LNCaP clone FGC (cell line): ENCODE measurements around the gene ABHD2.

Experiments used
- DNase-seq: peaks from one replicate; pipeline ENCODE4 v3.0.0-alpha.2; 2011; ENCODE audit warnings: low read depth
- H3K4me3 ChIP-seq: 2 replicates; pipeline ENCODE4 v1.5.1; 2011; ENCODE audit warnings: mild to moderate bottlenecking, low read depth, low read length, control low read depth
- TF ChIP-seq, protein P1 (sequence below): IDR thresholded peaks from 2 replicates; pipeline ENCODE4 v1.5.1; 2012; ENCODE audit warnings: mild to moderate bottlenecking; ENCODE audit not compliant: control insufficient read depth, insufficient read depth; ENCODE audit errors: extremely low read depth

ABHD2 gene

DNA sequence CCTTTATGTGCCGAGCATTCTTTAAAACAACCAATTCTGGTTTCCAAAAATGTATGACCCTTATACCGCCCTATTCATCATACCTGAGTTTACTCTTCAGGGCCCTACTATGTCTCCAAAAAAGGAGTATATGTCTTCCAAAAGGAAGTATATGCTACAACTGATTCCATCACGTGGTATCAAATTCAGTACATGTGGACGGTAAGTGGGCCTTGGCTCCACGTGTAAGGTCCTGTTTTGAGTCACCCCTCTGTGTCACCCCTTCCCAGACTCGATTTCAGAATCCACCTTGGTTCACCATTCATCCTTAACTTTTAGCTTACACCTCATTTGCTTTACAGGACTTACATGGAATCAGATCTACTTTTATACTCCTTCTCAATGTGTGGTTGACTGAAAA, 37.8 kb downstream of the ABHD2 start:
- TF ChIP-seq, protein P1, sequence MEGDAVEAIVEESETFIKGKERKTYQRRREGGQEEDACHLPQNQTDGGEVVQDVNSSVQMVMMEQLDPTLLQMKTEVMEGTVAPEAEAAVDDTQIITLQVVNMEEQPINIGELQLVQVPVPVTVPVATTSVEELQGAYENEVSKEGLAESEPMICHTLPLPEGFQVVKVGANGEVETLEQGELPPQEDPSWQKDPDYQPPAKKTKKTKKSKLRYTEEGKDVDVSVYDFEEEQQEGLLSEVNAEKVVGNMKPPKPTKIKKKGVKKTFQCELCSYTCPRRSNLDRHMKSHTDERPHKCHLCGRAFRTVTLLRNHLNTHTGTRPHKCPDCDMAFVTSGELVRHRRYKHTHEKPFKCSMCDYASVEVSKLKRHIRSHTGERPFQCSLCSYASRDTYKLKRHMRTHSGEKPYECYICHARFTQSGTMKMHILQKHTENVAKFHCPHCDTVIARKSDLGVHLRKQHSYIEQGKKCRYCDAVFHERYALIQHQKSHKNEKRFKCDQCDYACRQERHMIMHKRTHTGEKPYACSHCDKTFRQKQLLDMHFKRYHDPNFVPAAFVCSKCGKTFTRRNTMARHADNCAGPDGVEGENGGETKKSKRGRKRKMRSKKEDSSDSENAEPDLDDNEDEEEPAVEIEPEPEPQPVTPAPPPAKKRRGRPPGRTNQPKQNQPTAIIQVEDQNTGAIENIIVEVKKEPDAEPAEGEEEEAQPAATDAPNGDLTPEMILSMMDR = no peak
- no peak overlapping the region for H3K4me3 ChIP-seq
- no peak for DNase-seq

DNA sequence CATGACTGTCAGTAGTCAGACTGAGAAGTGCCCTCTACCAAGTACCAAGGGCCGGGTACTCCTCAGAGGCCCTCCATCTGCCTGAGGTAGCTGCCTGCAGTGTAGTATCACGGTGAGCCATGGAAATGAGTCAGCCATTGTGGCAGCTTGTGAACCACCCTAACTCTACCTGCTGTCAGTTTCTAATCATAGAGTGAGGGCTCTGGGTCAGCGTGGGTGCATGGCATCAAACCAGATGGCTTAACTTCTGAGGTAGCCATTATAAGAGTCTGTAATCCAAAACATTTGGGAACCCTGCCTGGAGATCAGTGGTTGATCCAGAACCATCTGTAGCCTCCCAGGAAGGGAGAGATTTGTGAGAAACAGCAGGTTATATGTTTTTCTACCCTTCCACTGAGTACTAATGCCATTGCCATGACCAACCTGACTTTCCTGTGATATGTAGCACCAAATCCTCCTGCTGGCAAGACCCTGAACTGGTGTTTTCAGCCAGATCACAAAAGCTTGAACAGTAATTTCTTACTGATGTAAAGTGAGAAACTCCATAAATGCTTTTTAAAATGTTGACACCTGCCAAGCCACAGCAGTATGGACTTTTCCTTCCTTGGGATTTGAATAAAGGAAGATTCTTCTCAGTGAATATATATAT, 38.9 kb downstream of the ABHD2 start:
- TF ChIP-seq, protein P1 = no peak
- no peak for DNase-seq

DNA sequence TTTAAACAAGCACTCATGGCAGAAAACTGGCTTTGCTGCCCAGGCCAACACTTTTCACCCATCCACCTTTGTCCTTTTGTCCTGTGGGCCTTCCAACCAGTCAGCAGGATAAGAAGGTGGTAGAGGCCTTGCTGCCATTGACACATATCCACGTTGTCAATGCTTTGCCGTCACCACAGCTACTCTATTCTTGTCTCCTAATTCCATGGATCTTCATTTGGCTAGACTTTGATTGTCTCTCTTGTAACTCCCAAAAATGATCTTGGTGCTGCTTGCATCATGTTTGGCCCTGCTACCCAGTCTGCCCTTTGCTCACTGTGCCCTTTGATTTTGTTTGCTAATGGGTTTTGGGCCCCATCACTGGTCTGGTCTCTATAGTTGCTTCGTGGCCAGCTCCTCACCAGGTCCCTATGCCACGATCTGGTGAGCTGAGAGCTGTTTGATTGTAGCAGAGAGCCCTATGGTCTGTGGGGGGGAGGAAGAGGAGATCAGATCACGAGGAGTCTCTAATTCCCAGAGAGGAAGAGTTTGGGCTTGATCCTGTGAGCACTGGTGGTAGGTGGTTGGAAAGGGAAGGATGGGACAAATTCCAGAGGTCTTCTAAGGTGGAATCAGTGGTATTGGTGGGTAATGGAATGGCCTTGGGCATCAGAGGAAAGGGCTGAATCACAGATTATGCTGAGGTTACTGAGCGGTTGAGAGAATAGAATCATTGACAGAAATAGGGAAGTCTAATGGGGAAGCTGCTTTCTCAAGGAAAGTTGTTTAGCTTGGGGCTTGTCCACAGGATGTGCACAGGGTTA, 40.3 kb downstream of the ABHD2 start:
- DNase-seq = no peak
- H3K4me3 ChIP-seq = no peak overlapping the region
- TF ChIP-seq, protein P1 = no peak

More for the DNA sequence above, 38.9 kb downstream of the ABHD2 start:
- H3K4me3 ChIP-seq = no peak overlapping the region

DNA sequence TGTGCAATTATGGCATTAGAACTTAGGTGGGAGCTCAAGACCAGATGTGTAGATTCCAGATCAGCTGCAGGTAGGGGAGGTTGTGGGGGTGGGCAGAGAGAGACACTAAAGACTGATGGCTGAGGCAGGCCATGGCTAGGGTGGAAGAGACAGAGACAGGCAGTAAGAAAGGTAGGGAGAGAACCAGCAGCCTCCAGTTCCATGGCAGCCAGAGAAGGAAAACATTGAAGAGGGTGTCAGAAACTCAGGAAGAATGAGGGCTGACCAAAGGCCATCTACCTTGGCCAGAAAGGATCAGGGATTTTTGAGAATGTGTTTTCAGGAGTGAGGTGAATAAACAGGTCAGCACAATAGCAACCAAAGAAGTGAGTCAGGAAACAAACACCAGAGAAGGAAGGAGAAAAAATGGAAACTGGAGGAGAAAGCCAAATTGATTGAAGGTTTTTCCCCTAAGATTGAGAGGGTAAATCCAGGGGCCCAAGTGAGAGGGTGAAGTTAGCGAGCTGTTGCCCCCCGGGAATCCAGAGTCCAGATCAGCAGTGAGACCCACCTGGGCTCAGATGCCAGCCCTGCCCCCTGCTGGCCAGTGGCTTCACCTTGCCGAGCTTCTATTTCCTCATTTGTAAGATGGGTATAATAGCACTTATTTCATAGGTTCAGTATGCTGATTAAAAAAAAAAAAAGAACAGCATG, 41.0 kb downstream of the ABHD2 start:
- DNase-seq = peak; percentile 58
- H3K4me3 ChIP-seq = no peak overlapping the region
- TF ChIP-seq, protein P1 = peak; percentile 75

DNA sequence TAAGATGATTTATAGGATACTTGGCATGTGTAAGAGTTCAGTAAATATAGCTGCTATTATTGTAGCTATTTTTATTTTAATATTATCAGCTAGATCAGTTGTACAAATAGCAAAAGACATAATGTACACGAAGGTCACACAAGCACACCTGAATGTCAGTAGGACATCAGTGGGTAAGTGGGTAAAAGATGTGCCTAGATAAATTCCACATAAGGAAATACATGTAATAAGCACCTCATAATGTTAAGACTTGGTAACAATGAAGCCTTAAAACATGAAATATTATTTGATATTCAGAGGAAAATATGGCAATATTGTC, 41.5 kb downstream of the ABHD2 start:
- TF ChIP-seq, protein P1 = no peak
- H3K4me3 ChIP-seq = no peak overlapping the region
- DNase-seq = peak; percentile 97

DNA sequence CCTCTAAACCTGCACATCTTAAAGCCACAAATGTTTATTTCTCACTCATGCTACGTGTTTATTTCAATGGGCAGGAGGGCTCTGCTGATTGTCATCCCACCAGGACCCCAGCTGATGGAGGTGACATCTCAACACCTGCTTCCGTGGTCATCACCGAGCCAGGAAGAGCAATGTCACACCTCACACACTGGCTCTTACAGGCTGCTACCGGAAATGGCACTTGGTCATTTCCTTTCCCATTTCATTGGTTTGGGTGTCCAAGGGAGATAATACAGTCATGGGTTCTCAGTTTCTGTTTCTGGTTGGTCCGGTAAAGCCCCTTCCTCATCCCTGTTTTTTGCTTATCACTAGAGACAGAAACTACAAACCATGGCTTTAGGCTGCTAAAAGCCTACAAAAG, 41.9 kb downstream of the ABHD2 start:
- peak; percentile 59 for DNase-seq
- H3K4me3 ChIP-seq = no peak overlapping the region
- TF ChIP-seq, protein P1 = no peak
